ENCODE measurements around the gene PRKCA. TPM values are rescaled to one million over a fixed set of nuclear protein-coding genes. Genes with fewer than 3 reads are reported as not detected.
"Not testable (repeated sequence)": the region's sequence is repeated elsewhere in the genome, so short reads cannot be mapped to it uniquely, and the experiment has no call there.

The PRKCA gene
- total RNA-seq, 4 donors from 2014 or later, result 24.5 to 61.9 (median 40.8) TPM

DNA sequence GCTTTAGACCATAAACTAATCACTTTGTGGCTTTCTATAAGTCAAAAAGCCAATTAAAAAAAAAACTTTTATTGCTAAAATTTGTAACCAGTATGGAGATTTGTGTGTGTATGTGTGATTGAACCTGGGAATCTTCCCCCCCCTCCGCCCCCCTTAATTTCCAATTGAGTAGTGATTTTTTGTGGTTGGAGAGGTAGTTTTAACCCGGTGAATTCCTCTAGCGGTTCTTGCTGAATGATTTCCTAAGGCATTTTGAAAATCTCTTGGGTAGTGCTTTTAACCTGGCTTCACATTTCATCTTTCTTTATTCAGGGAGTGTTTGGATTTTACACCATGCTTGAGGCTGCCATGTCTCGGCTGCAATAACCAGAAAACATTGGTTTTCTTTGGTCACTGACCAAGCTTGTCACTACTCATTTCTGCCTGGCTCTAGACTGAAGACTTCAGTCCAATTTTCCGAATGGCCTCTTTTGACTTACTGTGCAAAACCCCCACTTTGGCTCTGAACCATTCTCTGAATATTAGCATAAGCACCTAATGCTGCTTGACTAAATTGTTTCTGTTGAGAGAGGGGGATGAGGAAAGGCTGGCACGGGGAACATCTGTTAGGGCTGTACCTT lies 35.6 kb downstream of the PRKCA start:
- peaks cover 11 to 45% (median 41%) of the 10 kb centered on the region in 4 donors for H3K4me1 ChIP-seq
- H3K9me3 ChIP-seq, result no peaks in the 10 kb centered on the region
- no peak for TF ChIP-seq EP300 (IDR thresholded peaks at IDR 0.05)
- TF ChIP-seq CTCF (IDR thresholded peaks at IDR 0.05), result no peak
- TF ChIP-seq POLR2AphosphoS5 (IDR thresholded peaks at IDR 0.05), result no peak
- TF ChIP-seq POLR2A (IDR thresholded peaks at IDR 0.05; ENCODE audit: low read depth), result no peak
- no peak overlapping the region for H3K27ac ChIP-seq (replicated peaks in 1 of 4)
- 49% methylated on average over 6 of the region's 6 CpGs for WGBS
- no peaks in the 10 kb centered on the region for H3K27me3 ChIP-seq
- no peak for DNase-seq (ENCODE audit: extremely low spot score)
- no peaks in the 10 kb centered on the region for H3K36me3 ChIP-seq
- H3K4me3 ChIP-seq, result no peak overlapping the region
- intact Hi-C loops (cut with DNase I), result no loop called here

- Histone ChIP-seq H3K9me3 (no peaks in the 10 kb centered on the region), H3K27ac (replicated peaks in 1 of 4) (no peak overlapping the region), H3K36me3 (no peaks in the 10 kb centered on the region), H3K27me3 (no peaks in the 10 kb centered on the region), H3K4me3 (no peak overlapping the region), H3K4me1 (peaks cover 11 to 35% (median 31%) of the 10 kb centered on the region in 4 donors)
- intact Hi-C loops (cut with DNase I), result no loop called here
- TF ChIP-seq CTCF (IDR thresholded peaks at IDR 0.05), result no peak
- TF ChIP-seq POLR2A (IDR thresholded peaks at IDR 0.05; ENCODE audit: low read depth), result no peak
- DNase-seq (ENCODE audit: extremely low spot score), result no peak
- WGBS, result 76% methylated on average over 4 of the region's 4 CpGs
These were observed 36.5 kb downstream of the PRKCA start for GRCh38 chr17:66338937-66339336.

- no peak for DNase-seq (ENCODE audit: extremely low spot score)
- Histone ChIP-seq H3K4me1 (peaks cover 11 to 35% (median 30%) of the 10 kb centered on the region in 4 donors), H3K36me3 (no peaks in the 10 kb centered on the region), H3K4me3 (no peak overlapping the region), H3K27me3 (no peaks in the 10 kb centered on the region), H3K27ac (replicated peaks in 1 of 4) (no peak overlapping the region), H3K9me3 (no peaks in the 10 kb centered on the region)
- intact Hi-C loops (cut with DNase I), result no loop called here
- TF ChIP-seq POLR2A (IDR thresholded peaks at IDR 0.05; ENCODE audit: low read depth), result no peak
- 40% methylated on average over 1 of the region's 1 CpG for WGBS
These were observed 37.1 kb downstream of the PRKCA start for GRCh38 chr17:66339561-66339960.

- intact Hi-C loops (cut with DNase I), result no loop called here
- TF ChIP-seq CTCF (IDR thresholded peaks at IDR 0.05) (no peak), EP300 (IDR thresholded peaks at IDR 0.05) (no peak), POLR2A (IDR thresholded peaks at IDR 0.05; ENCODE audit: low read depth) (no peak), POLR2AphosphoS5 (IDR thresholded peaks at IDR 0.05) (no peak)
These were observed 38.3 kb downstream of the PRKCA start for GRCh38 chr17:66340720-66341119.

GRCh38 chr17:66341462-66341861 lies 39.0 kb downstream of the PRKCA start:
- intact Hi-C loops (cut with DNase I), result no loop called here
- TF ChIP-seq POLR2A (IDR thresholded peaks at IDR 0.05; ENCODE audit: low read depth), result no peak
- no peak for TF ChIP-seq POLR2AphosphoS5 (IDR thresholded peaks at IDR 0.05)
- no peak for TF ChIP-seq EP300 (IDR thresholded peaks at IDR 0.05)
- TF ChIP-seq CTCF (IDR thresholded peaks at IDR 0.05), result no peak
- Histone ChIP-seq H3K9me3 (no peaks in the 10 kb centered on the region), H3K27ac (replicated peaks in 1 of 4) (no peak overlapping the region), H3K4me3 (no peak overlapping the region), H3K27me3 (no peaks in the 10 kb centered on the region), H3K4me1 (peaks cover 11 to 44% (median 34%) of the 10 kb centered on the region in 4 donors), H3K36me3 (no peaks in the 10 kb centered on the region)
- 70% methylated on average over 4 of the region's 4 CpGs for WGBS
- DNase-seq (ENCODE audit: extremely low spot score), result no peak

More at GRCh38 chr17:66340720-66341119, 38.3 kb downstream of the PRKCA start:
- Histone ChIP-seq H3K9me3 (no peaks in the 10 kb centered on the region), H3K36me3 (no peaks in the 10 kb centered on the region), H3K27me3 (no peaks in the 10 kb centered on the region), H3K27ac (replicated peaks in 1 of 4) (no peak overlapping the region), H3K4me1 (peaks cover 11 to 44% (median 34%) of the 10 kb centered on the region in 4 donors), H3K4me3 (no peak overlapping the region)
- 75% methylated on average over 2 of the region's 2 CpGs for WGBS
- DNase-seq (ENCODE audit: extremely low spot score), result no peak

GRCh38 chr17:66342263-66342662 lies 39.9 kb downstream of the PRKCA start:
- intact Hi-C loops (cut with DNase I); DNase-seq (ENCODE audit: extremely low spot score); H3K27ac ChIP-seq (replicated peaks in 1 of 4); H3K4me3 ChIP-seq; H3K36me3 ChIP-seq; H3K9me3 ChIP-seq; H3K27me3 ChIP-seq: not testable (repeated sequence)
- H3K4me1 ChIP-seq, result peaks cover 11 to 44% (median 34%) of the 10 kb centered on the region in 4 donors
- WGBS, result 96% methylated on average over 4 of the region's 4 CpGs
